Fibroblast of skin of left biceps (primary cell): ENCODE data around the gene MC1R.
"Not testable (repeated sequence)": the region's sequence is repeated elsewhere in the genome, so short reads cannot be mapped to it uniquely, and the experiment has no call there.

Experiments
- DNase-seq, 2 experiments: peaks; one replicate each; pipeline ENCODE4 v3.0.0-alpha.2; 2013; ENCODE audit warnings: low read depth in 2 of 2

The MC1R gene

GRCh38 chr16:89934611-89935553 lies 16.2 kb downstream of the MC1R start:
- no peak for DNase-seq

GRCh38 chr16:89935620-89936019 lies 17.0 kb downstream of the MC1R start:
- not testable (repeated sequence) for DNase-seq

- no peak for DNase-seq
These were observed 17.4 kb downstream of the MC1R start for GRCh38 chr16:89936034-89936433.

GRCh38 chr16:89936508-89936907 lies 17.8 kb downstream of the MC1R start:
- DNase-seq, result no peak

GRCh38 chr16:89936981-89937380 lies 18.3 kb downstream of the MC1R start:
- DNase-seq, result no peak

- no peak for DNase-seq
These were observed 19.7 kb downstream of the MC1R start for GRCh38 chr16:89938175-89938885.

GRCh38 chr16:89944773-89945172 lies 26.1 kb downstream of the MC1R start:
- no peak for DNase-seq

GRCh38 chr16:89945654-89946053 lies 27.0 kb downstream of the MC1R start:
- DNase-seq, result no peak

GRCh38 chr16:89946515-89946914 lies 27.9 kb downstream of the MC1R start:
- DNase-seq, result no peak

- DNase-seq, result no peak
These were observed 30.6 kb downstream of the MC1R start for GRCh38 chr16:89949121-89949742.

GRCh38 chr16:89949756-89950155 lies 31.1 kb downstream of the MC1R start:
- no peak for DNase-seq

GRCh38 chr16:89951509-89951908 lies 32.8 kb downstream of the MC1R start:
- DNase-seq, result no peak

- DNase-seq, result no peak
These were observed 33.4 kb downstream of the MC1R start for GRCh38 chr16:89952049-89952448.

GRCh38 chr16:89952551-89952950 lies 33.9 kb downstream of the MC1R start:
- DNase-seq, result no peak

- DNase-seq, result no peak
These were observed 35.2 kb downstream of the MC1R start for GRCh38 chr16:89953671-89954406.

- no peak for DNase-seq
These were observed 35.8 kb downstream of the MC1R start for GRCh38 chr16:89954462-89954861.

GRCh38 chr16:89955001-89955685 lies 36.5 kb downstream of the MC1R start:
- DNase-seq, result no peak

- no peak for DNase-seq
These were observed 38.0 kb downstream of the MC1R start for GRCh38 chr16:89956505-89957215.

- DNase-seq, result no peak
These were observed 38.6 kb downstream of the MC1R start for GRCh38 chr16:89957216-89957785.

- DNase-seq, result no peak
These were observed 39.4 kb downstream of the MC1R start for GRCh38 chr16:89958068-89958467.
